ENCODE data around the gene COL2A1. TPM values are rescaled to one million over a fixed set of nuclear protein-coding genes. Genes with fewer than 3 reads are reported as not detected.

COL2A1 gene
- total RNA-seq, 1 donor from 2014 or later, result not detected

DNA sequence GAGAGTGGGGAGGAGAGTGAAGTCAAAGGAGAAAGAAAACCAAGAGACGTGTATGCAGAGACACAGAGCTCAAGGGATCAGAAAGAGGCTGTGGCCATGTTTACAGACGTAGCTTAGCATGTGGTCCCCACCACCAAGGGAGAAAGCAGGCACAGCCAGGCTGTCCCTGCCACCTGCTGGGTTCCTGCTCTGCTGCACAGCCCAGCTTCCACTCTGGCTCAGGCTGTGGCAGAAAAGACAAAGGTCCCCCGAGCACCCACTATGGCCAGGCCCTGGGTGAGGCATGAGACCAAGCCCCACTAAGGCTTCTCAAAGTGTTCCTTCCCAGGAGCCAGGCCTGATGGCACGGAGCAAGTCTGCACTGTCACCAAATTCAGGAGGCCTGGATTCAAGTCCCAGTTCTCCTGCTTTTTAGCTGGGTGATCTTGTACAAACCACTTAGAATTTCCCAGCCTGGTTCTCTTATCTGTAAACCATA, 25.9 kb upstream of the COL2A1 start:
- DNase-seq (ENCODE audit: low read depth in 2 of 2), result no peak

DNA sequence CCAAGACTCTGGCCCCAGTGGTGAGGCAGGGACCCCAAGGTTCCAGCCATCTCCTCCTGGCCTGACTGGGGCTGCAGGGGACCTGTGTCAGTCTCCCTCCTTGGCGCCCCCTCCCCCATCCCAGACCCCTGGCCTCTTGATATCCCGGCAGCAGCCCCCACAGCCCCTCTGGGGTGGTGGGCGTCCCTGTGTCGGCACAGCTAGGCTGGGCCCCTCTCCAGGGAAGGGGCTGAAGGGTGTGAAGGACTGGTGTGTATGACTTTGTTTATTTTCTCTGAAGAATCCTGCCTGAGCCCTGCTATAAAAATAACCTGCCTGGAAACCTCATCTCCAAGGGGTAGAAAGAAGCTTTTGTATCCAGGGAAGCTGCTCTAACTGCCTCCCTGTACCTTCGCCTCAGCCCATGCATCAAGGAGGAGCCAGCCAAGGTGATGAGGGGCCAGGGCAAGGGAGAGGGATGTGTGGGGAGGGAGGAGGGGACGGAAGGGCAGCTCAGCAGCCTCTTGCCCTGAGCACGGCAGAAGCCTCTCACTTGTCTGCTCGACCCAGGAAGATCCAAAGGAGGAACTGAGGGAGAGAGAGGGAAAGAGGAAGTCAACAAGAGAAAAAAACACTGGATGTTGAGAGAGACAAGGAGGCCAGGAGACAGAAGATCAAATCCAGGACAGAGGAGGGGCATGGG, 25.4 kb upstream of the COL2A1 start:
- no peak for DNase-seq (ENCODE audit: low read depth in 2 of 2)

DNA sequence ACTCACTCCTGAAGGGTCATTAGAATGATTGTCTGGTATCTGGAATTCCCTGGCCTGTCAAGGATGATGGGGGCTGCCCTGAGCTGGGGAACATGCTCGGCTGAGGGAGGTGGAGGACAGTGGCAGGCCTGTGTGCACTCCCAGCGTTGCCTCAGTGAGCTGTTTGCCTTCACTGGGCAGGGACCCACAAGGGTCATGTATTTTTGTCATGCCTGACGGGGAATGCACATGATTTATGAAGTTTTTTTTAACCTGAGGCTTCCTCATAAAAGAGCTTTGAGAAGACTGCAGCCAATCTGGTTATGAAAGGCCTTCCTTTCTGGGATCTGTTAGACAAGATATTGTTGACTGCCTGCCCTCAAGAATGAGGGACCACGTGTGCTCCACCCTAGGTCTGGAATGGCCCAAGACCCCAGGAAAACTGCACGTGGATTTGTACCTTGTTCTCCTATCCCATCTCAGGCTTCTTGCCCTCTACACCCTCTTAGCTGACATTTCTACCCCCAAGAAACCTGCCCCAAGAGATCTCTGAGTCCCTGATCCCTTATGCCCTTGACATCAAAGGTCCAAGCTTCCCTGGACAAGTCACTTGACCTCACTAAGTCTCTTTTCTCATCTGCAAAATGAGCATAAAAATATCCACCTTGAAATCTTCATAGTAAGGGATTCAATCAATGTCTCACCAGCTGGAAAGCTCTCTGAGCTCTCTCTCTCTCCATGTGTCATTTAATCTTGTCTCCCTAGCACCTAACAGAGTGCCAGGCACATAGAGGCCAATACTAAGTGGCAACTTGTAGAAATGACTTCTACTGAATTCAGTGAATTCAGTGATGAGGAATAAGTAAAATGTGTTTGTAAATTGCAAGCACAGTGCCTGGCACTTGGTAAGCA, 24.5 kb upstream of the COL2A1 start:
- no peak for DNase-seq (ENCODE audit: low read depth in 2 of 2)

DNA sequence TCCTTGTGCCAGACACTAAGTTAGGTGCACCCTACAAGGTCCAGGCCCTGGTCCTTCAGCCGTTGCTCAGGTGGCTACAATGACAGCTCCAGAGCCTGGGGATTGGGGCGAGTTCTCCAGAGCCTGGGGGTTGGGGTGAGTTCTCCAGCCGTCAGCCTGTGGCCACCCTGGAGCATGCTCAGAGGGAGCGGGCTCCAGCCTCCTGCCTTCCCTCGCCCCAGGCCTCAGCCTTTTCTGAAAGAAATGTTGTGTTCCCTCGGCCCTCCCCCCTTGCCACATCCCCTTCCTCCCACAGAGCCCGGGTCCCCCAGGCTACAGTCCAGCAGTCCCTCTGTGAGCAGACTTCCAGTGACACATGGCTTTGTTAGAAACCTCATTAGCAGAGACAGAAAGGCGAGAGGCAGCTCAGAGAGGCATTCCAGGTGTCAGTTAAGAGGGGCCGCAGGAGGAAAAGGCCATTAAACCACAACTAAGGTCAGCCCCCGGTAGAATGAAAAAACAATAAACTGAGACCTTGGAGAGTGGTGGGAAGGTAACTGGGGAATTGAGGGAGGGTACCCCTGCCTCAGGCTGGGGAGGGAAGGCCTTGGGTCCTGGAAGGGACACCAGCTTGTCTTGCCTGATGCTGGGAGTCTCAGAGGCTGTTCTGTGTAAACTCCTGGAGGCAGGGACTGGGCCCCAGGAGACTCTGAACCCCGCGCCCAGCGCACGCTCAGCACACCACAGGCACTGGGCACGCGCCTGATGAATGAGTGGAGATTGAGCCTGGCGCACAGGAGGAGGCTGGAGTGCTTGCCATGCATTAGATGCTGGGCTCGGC, 23.1 kb upstream of the COL2A1 start:
- no peak for DNase-seq (ENCODE audit: low read depth in 2 of 2)

DNA sequence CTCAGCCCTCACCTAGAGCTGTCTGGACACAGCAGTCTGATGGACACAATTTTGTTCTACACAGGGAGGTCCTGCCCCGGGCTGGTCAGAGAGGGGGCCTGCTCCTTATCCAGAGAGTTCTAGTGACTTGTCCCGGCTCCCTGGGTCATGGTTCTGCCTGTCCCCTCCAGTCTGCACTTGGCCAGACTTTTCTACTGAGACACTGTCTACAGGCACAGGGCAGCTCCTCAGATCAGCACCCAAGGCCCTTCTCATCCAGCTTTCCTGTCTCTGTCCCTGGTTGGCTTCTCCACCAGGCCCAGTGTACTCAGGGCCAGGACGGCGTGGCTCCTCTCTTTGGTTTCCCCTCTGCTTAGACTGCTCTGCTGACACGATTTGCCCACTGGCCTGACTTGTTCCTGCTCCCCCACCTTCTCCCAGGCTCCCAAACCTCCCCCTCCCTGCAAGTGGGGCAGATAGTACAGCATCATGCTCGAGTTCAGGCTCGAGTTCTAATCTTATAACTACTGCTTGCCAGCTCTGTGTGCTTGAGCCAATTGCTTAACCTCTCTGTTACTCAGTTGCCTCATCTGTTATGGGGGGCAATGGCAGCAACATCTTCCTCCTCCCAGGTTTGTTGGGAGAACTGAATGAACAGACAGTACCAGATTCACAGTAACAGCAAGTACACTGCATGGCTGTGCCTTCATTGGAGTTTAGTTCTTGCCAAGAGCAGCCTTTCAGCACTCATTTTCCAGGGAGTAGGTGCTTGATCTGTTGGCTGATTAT, 22.0 kb upstream of the COL2A1 start:
- no peak for DNase-seq (ENCODE audit: low read depth in 2 of 2)

DNA sequence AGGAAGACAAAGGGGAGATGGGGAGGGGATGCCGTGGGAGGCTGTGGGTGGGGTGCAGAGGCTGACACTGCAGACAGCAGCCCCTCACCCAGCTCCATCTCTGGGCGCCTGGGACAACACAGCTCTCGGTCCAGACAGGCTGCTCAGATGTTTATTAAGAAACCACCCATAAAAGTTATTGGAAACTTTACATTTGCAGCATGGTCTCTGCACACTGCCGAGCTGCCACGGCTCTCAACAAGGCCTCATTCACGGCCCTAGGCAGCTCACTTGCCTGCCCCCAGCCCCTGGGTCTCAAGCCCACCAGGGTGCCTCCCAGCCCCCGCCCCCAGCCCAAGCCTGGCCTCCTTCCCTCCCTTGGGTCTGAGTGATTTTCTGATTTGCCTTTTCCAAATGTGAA, 21.0 kb upstream of the COL2A1 start:
- DNase-seq (ENCODE audit: low read depth in 2 of 2), result no peak

DNA sequence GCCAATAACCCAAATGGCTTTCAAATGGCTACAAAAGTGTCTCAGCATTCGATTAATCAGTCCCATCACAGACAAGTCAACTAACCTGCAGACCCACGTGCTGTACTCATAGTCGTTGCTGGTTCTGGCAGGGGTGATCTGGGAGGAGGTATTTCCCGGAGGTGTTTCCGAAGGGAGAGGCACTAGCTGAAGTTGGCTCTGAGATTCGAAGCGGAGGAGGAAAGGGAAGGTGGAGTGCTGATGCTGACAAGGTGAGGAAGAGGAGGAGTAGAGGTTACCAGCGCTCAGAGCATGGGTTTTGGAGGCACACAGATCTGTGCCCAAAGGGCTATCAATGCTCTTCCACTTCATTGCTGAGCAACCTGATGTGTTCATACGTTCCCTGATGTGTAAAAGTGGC, 20.5 kb upstream of the COL2A1 start:
- no peak for DNase-seq (ENCODE audit: low read depth in 2 of 2)

DNA sequence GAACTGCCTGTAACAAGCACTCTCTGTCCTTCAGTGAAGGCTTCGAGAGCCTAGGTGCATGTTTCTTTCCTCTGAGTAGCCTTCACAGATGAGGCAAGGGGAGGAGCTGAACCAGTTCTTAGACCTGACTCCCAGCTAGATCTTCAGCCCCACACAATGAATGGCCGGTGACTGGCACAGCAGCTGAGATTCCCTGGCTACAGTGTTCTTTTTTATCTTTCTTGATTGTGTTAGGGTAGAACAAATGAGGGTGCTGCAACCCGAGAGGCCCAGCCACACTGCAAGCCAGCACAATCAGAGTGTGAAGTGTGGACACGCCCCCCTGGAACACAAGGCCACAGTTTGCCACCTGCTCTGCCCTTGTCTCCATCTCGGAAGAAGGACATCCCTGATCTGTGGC, 19.1 kb upstream of the COL2A1 start:
- no peak for DNase-seq (ENCODE audit: low read depth in 2 of 2)

DNA sequence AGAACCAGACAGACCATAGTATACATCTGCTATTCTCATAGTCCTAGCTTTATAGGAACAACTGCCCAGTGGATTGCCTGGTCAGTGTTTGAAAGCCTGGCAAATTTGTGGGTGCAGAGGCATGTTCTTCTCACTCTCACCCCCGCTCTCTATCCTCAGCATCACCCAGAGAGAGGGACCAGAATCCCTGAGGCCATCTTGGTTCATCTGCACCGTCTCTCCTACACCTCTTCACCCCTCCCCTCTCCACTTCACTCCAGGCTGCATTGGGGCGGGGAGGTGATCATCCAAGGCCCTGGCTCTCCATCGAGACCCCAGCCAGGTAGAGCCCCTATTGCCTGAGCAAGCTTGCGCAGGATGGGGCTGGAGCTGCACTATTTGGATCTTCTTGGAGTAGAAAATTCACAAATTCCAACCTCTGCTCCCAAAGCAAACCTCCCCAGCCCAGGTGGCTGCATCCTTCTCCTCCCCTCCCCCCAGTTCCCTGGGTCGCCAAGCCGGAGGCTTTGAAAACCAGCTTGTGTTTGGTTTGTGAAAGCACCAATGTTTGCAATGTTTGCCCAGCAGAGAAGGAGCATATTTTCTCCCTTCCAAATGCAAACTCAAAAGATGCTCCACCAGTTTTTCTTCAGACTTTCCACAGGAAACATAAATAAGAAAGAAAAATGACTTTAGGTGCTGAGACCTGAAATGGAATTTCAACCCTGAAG, 18.6 kb upstream of the COL2A1 start:
- no peak for DNase-seq (ENCODE audit: low read depth in 2 of 2)

DNA sequence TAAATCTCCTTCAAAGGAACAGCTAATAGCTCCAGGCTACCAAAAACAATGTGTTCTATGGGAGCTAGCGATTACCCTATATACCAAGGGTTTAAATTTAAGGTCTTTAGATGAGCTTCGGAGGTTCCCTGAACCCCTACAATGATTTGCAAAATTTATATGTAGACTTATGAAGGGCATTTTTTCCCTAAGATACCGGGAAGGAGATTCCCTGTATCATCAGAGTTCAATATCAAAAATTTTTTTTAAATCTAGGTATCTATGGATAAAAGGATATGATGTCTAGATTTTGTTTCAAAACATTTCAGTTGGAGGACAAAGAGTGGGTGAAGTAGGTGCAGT, 17.9 kb upstream of the COL2A1 start:
- DNase-seq (ENCODE audit: low read depth in 2 of 2), result no peak

DNA sequence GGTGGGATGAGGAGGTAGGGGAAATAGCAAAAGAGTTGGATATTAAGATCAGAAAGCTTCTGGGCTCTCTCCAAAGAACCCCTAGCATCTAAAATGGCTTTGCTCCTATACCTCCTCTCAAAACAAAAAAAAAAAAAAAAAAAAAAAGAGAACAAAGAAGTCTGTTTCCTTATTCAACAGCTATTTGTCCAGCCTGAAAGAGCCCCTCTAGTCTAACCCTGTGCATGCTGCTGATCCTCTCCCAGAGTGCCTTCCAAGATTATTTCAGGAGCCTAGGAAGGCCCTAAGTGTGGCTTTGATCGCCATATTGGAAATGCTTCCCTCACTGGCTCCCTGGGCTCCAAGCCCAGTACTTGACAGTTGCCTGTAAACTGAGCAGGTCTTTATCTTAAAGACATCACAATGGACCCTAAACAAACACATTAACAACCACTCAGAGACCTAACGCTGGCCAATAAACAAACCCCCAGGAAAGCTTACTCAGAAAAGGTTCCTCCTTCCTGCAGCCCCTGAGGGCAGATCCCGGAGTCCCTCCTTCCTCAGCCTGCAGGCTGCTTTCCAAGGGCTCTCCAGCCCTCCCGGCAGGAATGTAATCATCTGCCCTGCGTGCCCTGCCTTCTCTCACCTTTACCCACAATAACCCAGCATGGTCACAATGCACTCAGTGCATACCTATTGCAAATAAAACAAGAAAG, 17.4 kb upstream of the COL2A1 start:
- DNase-seq (ENCODE audit: low read depth in 2 of 2), result no peak

DNA sequence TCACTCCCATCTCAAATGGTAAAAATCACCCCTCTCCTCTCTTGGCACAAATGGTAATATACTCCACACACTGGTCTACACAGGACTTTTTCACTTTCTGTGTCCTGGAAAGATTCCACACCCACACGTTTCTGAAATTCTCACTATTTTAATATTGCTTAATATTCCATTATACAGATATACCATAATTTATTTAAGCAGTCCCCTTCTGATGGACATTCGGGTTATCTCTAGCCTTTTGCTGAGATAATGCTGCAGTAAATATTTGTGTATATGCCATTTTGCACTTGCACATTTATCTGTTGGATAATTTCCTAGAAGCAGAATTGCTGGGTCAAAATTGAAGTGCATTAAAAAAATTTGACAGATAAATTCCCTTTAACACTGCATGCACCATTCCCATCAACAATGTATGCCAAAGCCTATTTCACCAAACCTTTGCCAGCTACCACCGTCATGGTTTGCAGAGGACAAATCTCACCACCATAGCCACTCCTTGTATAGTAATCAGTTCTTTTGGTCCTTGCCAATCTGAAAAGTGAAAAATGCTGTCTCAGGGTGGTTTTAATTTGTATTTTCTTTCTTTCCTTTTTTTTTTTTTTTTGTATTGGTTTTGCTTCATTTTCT, 15.5 kb upstream of the COL2A1 start:
- DNase-seq (ENCODE audit: low read depth in 2 of 2), result no peak

DNA sequence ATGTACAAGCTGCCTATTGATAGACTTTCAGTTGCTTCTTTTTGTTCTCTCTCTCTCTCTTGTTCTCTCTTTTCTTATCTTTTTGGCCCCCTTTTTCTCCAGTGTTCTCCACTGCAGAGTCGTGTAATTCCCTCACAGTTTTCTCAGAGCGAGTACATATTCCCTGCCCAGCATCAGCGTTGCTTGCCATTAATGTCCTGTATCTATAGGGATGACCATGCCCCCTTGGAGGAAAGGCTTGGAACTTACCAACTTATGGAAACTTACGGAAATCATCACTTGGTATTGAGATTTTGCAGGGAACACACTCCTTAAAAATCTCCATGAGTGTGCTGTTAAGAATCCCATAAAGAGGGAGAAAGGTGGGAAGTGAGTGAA, 14.3 kb upstream of the COL2A1 start:
- no peak for DNase-seq (ENCODE audit: low read depth in 2 of 2)

DNA sequence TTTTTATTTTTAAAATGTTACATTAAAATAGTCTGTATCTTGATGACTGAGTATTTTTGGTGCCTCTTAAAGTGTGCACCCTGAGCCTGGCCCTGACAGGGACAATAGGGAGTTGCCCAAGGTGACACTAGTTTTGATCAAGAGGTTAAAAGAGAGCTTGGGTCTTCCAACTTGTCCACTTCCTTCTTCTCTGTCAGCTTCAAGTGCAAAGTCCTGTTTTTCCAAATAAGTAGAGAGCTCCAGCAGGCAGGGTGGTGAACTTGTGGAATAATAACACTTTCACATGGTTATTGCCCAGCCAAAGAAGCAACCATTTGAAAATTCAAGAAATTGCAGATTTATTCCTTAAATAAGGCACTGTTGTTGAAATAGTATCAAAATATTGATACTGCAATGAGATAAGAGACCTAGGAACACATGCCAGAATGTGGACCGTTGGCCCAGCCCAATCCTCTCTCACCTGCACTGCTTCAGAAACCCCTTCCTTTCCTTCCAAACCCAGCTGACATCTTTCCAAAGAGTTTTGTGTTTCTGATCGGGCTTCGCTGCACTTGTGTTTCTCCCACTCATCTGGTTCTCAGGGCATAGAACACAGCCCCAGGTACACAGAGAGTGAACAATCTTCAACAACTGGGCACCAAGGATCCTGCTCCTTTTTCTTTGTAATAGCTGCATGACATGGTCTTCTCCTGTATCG, 13.8 kb upstream of the COL2A1 start:
- no peak for DNase-seq (ENCODE audit: low read depth in 2 of 2)

DNA sequence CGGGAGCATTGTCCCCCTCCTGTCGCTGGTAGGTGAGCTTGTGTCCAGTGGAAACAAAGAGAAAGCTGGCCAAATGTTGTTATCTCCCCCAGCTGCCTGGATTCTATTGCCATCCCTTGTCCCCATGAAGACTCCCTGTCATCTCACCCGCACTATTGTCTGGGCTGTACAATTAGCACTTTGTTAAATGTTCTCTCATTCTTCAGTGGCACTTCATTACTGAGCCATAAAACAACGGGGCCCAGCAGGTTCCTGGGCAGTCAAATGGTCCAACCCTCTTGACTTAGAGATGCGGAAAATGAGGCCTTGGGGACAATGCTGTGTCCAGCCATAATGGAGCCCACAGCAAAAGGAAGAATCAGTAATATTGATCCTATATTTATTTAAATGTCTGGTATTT, 13.2 kb upstream of the COL2A1 start:
- no peak for DNase-seq (ENCODE audit: low read depth in 2 of 2)

DNA sequence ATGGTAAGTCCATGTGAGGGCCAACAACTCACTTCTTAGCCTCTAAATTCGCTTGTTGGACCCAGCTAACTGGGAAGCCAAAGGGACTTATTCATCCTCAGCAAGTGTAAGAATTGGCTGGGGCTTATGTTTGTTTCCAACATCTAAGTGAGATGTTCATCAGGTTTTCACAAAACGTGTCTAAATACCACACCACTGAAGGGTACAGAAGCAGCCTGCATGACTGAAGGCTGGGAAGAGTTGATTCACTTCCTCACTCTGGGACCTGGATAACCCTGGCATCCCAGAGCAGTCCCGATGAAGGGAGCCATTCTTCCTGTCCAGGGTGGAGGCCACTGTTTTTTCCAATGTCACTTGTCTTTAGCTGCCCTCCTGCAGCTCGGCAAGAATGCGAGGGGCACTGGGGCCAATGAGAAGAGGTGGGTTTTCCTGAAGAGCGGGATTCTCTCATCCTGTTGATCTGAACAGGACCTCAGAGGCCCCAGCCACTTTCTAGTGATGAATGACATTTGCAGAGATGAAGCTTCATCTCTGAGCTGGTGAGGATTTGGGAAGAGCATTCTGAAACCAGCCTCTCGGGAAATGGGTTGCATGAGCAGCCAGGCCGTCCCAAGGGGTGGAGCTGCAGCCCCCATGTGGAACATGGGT, 12.2 kb upstream of the COL2A1 start:
- DNase-seq (ENCODE audit: low read depth in 2 of 2), result peak; percentile 15 to 45

DNA sequence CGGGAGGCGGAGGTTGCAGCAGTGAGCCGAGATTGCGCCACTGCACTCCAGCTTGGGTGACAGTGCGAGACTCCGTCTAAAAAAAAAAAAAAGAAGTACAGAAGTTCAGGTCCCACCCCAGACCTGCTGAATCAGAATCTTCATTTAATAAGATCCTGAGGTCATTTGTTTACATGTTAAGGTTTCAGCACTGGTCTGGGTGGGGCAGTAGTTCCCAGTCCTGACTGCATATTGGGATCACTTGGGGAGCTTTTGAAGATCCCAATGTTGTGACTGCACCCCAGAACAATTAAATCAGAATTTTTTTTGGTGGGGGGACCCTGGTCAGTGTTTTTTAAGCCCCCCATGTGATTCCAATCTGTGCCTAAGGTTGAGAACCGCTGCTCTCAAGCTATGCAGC, 11.7 kb upstream of the COL2A1 start:
- no peak for DNase-seq (ENCODE audit: low read depth in 2 of 2)

DNA sequence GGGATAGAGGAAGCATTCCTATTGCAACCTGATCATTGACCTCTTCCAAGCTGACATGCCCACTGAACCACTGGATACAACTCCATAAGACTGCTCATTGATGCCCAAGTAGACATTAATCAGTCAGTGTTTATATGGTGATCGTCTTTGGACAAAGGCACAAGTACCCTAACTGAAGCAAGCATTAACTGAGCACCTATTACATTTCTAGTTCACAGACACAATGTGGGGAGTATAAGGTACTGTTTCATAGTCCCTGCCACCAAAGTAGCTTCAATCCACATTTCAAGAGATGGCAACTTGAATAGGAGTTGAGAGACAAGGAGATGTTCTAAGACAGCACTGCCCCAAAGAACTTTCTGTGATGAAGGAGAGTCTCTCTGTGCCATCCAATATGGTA, 10.9 kb upstream of the COL2A1 start:
- DNase-seq (ENCODE audit: low read depth in 2 of 2), result no peak

DNA sequence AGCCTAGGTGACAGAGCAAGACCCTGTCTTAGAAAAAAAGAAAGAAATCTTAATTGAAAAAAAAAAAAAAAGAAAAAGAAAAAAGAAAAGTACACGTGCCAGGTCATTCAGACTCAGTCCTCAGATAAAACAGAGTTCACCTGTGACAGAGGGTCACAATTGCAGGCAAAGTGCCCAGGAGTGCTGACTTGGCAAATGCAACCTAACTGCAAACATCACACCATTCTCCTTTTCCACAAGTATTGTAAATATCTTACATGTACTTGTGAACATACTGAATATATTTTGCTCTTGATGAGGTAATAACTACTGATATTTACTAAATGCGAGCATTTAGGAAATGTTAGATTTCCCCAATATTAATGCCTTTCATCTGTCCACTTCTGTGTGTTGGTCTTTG, 9.0 kb upstream of the COL2A1 start:
- no peak for DNase-seq (ENCODE audit: low read depth in 2 of 2)

All from lung microvascular endothelial cell (primary cell).